ENCODE measurements around the gene MOB3A. TPM values are rescaled to one million over a fixed set of nuclear protein-coding genes. Genes with fewer than 3 reads are reported as not detected.

The MOB3A gene
- total and polyA plus RNA-seq, 2 of the 13 experiments (the other 11 are each of a cell fraction or from before 2014, with no cell fraction given): 3.5 to 17.8 TPM

GRCh38 chr19:2048104-2048958 lies 47.8 kb downstream of the MOB3A start:
- Histone ChIP-seq H3K4me2 (ENCODE audit: low read depth, low read length) (peak overlapping the region; percentile 88), H3K79me2 (ENCODE audit: insufficient read depth, low read length) (peaks cover 34% of the 10 kb centered on the region), H3K4me3 (replicated peaks in 1 of 3; ENCODE audit: insufficient read depth in 1 of 3, low read depth in 2 of 3, low read length in 3 of 3) (peak overlapping the region in 2 of 3 experiments; percentile 92 to 94; a peak in 2 of 6 replicates), H3K9me3 (ENCODE audit: low read length) (no peaks in the 10 kb centered on the region), H3K27ac (ENCODE audit: extremely low read length, insufficient read depth, low read length) (peak overlapping the region; percentile 6), H3K36me3 (replicated peaks in 1 of 2; ENCODE audit: control insufficient read depth in 1 of 2, insufficient read depth in 2 of 2, low read length in 2 of 2) (peaks cover 8 to 20% of the 10 kb centered on the region in 2 experiments), H3K4me1 (ENCODE audit: insufficient read depth, low read length) (peaks cover 54% of the 10 kb centered on the region), H3K9ac (ENCODE audit: insufficient read depth, low read depth, low read length) (peak overlapping the region; percentile 86), H3K27me3 (ENCODE audit: control insufficient read depth in 1 of 2, insufficient read depth in 2 of 2, low read length in 2 of 2) (no peaks in the 10 kb centered on the region), H2AFZ (ENCODE audit: low read length) (no peak overlapping the region), H4K20me1 (ENCODE audit: insufficient read depth, low read length) (peaks cover 47% of the 10 kb centered on the region)
- BruUV-seq (replicated peaks): no TSS peak
- DNase-seq (ENCODE audit: low spot score): no peak
- ChIA-PET POLR2A (interaction anchor here (0.8 to 2.4 kb wide), 10 partner anchors 9 to 32 kb away, joined by 3 to 26 read pairs (median 6); partner anchors contain the start of gene BTBD2), CTCF (ENCODE audit: low intra/inter-chr PET ratio, low total read pairs) (no interaction called here)
- WGBS (ENCODE audit: low lambda C conversion rate): 90% methylated on average over 2 of the region's 17 CpGs
- intact Hi-C loops (cut with micrococcal nuclease; ENCODE audit: unreplicated experiment): no loop called here
- in situ Hi-C loops (cut with HindIII; ENCODE audit: extremely low pct_ligation_motif_present, low pct_unique_long_range_greater_than_20kb): no loop called here
- ATAC-seq: no peak
- no peak for FAIRE-seq
- TF ChIP-seq RFXAP (CRISPR knock-in tag; IDR thresholded peaks at IDR 0.05; ENCODE audit: borderline replicate concordance) (no peak), ZNF354B (CRISPR knock-in tag; IDR thresholded peaks at IDR 0.05) (no peak), CCDC6 (CRISPR knock-in tag; IDR thresholded peaks at IDR 0.05) (no peak), PAF1 (CRISPR knock-in tag; IDR thresholded peaks at IDR 0.05) (no peak), HNRNPUL1 (IDR thresholded peaks at IDR 0.05; ENCODE audit: low read depth, low read length) (no peak), CHCHD3 (CRISPR knock-in tag; IDR thresholded peaks at IDR 0.05) (no peak), BRCA1 (CRISPR knock-in tag; IDR thresholded peaks at IDR 0.05) (no peak), ZMAT3 (CRISPR knock-in tag; conservative IDR thresholded peaks at IDR 0.05) (no peak), ZNF713 (CRISPR knock-in tag; IDR thresholded peaks at IDR 0.05) (no peak), MTF2 (CRISPR knock-in tag; IDR thresholded peaks at IDR 0.05; ENCODE audit: borderline replicate concordance) (no peak), TERF1 (CRISPR knock-in tag; IDR thresholded peaks at IDR 0.05) (no peak), KDM5B (CRISPR knock-in tag; IDR thresholded peaks at IDR 0.05; ENCODE audit: borderline replicate concordance) (no peak)
- TF ChIP-seq, protein P1, sequence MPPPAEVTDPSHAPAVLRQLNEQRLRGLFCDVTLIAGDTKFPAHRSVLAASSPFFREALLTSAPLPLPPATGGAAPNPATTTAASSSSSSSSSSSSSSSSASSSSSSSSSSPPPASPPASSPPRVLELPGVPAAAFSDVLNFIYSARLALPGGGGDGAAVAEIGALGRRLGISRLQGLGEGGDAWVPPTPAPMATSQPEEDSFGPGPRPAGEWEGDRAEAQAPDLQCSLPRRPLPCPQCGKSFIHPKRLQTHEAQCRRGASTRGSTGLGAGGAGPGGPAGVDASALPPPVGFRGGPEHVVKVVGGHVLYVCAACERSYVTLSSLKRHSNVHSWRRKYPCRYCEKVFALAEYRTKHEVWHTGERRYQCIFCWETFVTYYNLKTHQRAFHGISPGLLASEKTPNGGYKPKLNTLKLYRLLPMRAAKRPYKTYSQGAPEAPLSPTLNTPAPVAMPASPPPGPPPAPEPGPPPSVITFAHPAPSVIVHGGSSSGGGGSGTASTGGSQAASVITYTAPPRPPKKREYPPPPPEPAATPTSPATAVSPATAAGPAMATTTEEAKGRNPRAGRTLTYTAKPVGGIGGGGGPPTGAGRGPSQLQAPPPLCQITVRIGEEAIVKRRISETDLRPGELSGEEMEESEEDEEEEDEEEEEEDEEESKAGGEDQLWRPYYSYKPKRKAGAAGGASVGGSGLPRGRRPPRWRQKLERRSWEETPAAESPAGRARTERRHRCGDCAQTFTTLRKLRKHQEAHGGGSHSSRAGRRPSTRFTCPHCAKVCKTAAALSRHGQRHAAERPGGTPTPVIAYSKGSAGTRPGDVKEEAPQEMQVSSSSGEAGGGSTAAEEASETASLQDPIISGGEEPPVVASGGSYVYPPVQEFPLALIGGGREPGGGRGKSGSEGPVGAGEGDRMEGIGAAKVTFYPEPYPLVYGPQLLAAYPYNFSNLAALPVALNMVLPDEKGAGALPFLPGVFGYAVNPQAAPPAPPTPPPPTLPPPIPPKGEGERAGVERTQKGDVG (CRISPR knock-in tag; IDR thresholded peaks at IDR 0.05; ENCODE audit: borderline replicate concordance): no peak
- TF ChIP-seq, protein P2, sequence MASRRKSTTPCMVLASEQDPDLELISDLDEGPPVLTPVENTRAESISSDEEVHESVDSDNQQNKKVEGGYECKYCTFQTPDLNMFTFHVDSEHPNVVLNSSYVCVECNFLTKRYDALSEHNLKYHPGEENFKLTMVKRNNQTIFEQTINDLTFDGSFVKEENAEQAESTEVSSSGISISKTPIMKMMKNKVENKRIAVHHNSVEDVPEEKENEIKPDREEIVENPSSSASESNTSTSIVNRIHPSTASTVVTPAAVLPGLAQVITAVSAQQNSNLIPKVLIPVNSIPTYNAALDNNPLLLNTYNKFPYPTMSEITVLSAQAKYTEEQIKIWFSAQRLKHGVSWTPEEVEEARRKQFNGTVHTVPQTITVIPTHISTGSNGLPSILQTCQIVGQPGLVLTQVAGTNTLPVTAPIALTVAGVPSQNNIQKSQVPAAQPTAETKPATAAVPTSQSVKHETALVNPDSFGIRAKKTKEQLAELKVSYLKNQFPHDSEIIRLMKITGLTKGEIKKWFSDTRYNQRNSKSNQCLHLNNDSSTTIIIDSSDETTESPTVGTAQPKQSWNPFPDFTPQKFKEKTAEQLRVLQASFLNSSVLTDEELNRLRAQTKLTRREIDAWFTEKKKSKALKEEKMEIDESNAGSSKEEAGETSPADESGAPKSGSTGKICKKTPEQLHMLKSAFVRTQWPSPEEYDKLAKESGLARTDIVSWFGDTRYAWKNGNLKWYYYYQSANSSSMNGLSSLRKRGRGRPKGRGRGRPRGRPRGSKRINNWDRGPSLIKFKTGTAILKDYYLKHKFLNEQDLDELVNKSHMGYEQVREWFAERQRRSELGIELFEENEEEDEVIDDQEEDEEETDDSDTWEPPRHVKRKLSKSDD (CRISPR knock-in tag; IDR thresholded peaks at IDR 0.05; ENCODE audit: low read depth): no peak

Measured in HepG2 (cell line).